ENCODE results near the gene C19orf85. TPM values are rescaled to one million over a fixed set of nuclear protein-coding genes. Genes with fewer than 3 reads are reported as not detected.
A peak's percentile ranks its signal among the peaks of the same experiment; 100 is the strongest.

The C19orf85 gene
- polyA plus RNA-seq, 1 of the 3 experiments (the other 2 are of a cell fraction): not detected

DNA sequence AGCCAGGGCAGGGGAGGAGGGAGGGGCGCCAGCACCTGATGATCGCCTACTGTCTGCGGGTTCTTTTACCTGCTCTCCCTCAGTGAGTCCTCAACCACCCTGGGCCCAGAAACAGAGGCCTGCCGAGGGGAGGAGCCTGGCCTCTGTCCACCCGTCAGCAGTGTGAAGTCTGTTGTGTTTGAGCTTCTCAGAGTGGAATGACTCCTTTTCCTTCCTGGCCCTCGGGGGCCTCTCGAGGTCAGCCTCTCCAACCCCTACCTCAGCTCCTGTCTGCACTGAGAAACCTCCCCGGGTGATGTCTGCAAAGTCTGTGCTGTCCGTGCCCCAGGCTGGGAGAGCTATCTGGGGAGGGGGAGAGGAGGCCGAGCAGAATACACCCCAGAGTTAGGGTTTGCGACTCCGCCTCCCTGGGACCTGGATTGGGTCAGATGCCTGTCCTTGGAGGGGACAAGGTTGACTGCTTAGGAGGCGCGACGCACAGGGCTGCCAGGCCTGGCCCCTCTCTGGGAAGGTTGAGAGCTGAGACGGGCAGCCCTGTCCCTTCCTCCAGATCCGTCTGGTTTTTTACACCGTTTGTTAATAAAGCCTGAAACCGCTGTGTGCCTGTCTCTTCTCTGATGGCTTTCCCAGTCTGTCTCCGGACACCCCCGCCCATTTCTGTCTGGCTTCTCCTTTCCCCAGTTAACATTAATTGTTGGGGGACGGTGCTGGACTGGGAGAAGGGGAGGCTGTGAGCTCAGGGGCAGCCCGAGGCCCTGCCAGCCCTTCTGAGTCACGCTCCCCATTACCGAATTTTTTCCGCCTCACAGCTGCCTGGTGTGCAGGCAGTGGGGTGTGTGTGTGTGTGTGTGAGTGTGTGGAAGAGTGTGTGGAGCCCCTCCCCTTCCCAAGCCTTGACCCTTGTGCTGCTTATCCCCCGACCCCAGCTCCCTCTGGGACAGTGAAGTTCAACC lies 22.7 kb upstream of the C19orf85 start (continued):
- TF ChIP-seq CTCF (IDR thresholded peaks at IDR 0.05): no peak
- no peak for TF ChIP-seq RFX5 (IDR thresholded peaks at IDR 0.05; ENCODE audit: low read length)
- TF ChIP-seq, protein P1, sequence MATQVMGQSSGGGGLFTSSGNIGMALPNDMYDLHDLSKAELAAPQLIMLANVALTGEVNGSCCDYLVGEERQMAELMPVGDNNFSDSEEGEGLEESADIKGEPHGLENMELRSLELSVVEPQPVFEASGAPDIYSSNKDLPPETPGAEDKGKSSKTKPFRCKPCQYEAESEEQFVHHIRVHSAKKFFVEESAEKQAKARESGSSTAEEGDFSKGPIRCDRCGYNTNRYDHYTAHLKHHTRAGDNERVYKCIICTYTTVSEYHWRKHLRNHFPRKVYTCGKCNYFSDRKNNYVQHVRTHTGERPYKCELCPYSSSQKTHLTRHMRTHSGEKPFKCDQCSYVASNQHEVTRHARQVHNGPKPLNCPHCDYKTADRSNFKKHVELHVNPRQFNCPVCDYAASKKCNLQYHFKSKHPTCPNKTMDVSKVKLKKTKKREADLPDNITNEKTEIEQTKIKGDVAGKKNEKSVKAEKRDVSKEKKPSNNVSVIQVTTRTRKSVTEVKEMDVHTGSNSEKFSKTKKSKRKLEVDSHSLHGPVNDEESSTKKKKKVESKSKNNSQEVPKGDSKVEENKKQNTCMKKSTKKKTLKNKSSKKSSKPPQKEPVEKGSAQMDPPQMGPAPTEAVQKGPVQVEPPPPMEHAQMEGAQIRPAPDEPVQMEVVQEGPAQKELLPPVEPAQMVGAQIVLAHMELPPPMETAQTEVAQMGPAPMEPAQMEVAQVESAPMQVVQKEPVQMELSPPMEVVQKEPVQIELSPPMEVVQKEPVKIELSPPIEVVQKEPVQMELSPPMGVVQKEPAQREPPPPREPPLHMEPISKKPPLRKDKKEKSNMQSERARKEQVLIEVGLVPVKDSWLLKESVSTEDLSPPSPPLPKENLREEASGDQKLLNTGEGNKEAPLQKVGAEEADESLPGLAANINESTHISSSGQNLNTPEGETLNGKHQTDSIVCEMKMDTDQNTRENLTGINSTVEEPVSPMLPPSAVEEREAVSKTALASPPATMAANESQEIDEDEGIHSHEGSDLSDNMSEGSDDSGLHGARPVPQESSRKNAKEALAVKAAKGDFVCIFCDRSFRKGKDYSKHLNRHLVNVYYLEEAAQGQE (IDR thresholded peaks at IDR 0.05; ENCODE audit: low read depth, low read length): peak; percentile 41; the same call in 1 of the 2 replicates
- TF ChIP-seq RCOR1 (IDR thresholded peaks at IDR 0.05; ENCODE audit: low read length): no peak
- peak; percentile 92 for TF ChIP-seq MAX (IDR thresholded peaks at IDR 0.05; ENCODE audit: low read depth)
- TF ChIP-seq RXRA (IDR thresholded peaks at IDR 0.05; ENCODE audit: borderline replicate concordance, low read depth): peak; percentile 35; the same call in 1 of the 2 replicates
- peak in 1 of 2 experiments; percentile 66; a peak in 1 of 4 replicates for TF ChIP-seq EP300 (IDR thresholded peaks at IDR 0.05; ENCODE audit: borderline replicate concordance in 1 of 2, low read depth in 1 of 2, low read length in 1 of 2)

- TF ChIP-seq JUND (IDR thresholded peaks at IDR 0.05) (no peak), RXRA (IDR thresholded peaks at IDR 0.05; ENCODE audit: borderline replicate concordance, low read depth) (no peak), MAX (IDR thresholded peaks at IDR 0.05; ENCODE audit: low read depth) (peak; percentile 89), TEAD4 (IDR thresholded peaks at IDR 0.05; ENCODE audit: borderline replicate concordance, insufficient read depth) (no peak), CTCF (IDR thresholded peaks at IDR 0.05) (peak; percentile 45), YY1 (IDR thresholded peaks at IDR 0.05; ENCODE audit: low read depth) (no peak), IRF3 (IDR thresholded peaks at IDR 0.05; ENCODE audit: low read depth, low read length) (no peak), TAF1 (IDR thresholded peaks at IDR 0.05; ENCODE audit: borderline replicate concordance, low read depth, low read length) (no peak), RAD21 (IDR thresholded peaks at IDR 0.05; ENCODE audit: low read length) (no peak), MXI1 (IDR thresholded peaks at IDR 0.05; ENCODE audit: low read depth, low read length) (peak; percentile 69; the same call in 1 of the 2 replicates), POLR2AphosphoS5 (IDR thresholded peaks at IDR 0.05; ENCODE audit: low read depth, low read length) (peak; percentile 25; the same call in 1 of the 2 replicates)
- H3K9ac ChIP-seq: peak overlapping the region; percentile 86
- no peaks in the 10 kb centered on the region for H3K9me3 ChIP-seq
- peak; percentile 80 for DNase-seq
- H3K9me2 ChIP-seq: no peaks in the 10 kb centered on the region
- H3K36me3 ChIP-seq (replicated peaks in 1 of 2; ENCODE audit: control insufficient read depth in 1 of 2, insufficient read depth in 2 of 2, low read length in 1 of 2): peaks cover 0 to 6% of the 10 kb centered on the region in 2 experiments
- H4K20me1 ChIP-seq (ENCODE audit: insufficient read depth): no peaks in the 10 kb centered on the region
- H3K4me1 ChIP-seq (ENCODE audit: control insufficient read depth in 1 of 2, insufficient read depth in 2 of 2, low read depth in 1 of 2, low read length in 1 of 2): peaks cover 30 to 51% of the 10 kb centered on the region in 2 experiments; a peak in 3 of 4 replicates
- peaks cover 29% of the 10 kb centered on the region for H3F3A ChIP-seq (replicated peaks; ENCODE audit: insufficient read depth)
- POLR2A ChIA-PET: interaction anchor here (0.5 to 2.3 kb wide), 6 partner anchors 10 to 160 kb away, joined by 3 to 11 read pairs (median 6); partner anchors contain the start of genes UBE2S and ZNF628
- no peaks in the 10 kb centered on the region for H3K27me3 ChIP-seq (ENCODE audit: insufficient read depth)
- CTCF ChIA-PET: interaction anchor here (0.7 to 15.1 kb wide), 19 partner anchors 9 to 345 kb away, joined by 3 to 162 read pairs (median 3); partner anchors contain the start of genes ZNF628 and ZNF865
- peaks cover 14% of the 10 kb centered on the region; the same call in 1 of the 2 replicates for H3K79me2 ChIP-seq (ENCODE audit: insufficient read depth)
- H3K4me3 ChIP-seq (ENCODE audit: low read depth in 2 of 2, low read length in 1 of 2): peak overlapping the region; percentile 69 to 80
- WGBS (ENCODE audit: low lambda C conversion rate): 22% methylated on average over 44 of the region's 53 CpGs
- H2AFZ ChIP-seq (ENCODE audit: low read depth): no peak overlapping the region
- peak overlapping the region; percentile 91 for H3K4me2 ChIP-seq
- H3K27ac ChIP-seq (ENCODE audit: low read depth in 2 of 2, low read length in 1 of 2): peak overlapping the region; percentile 95 to 97
Observed at GRCh38 chr19:55486043-55486970, 21.8 kb upstream of the C19orf85 start.

All from SK-N-SH (cell line).